NCI-H1436 treated with DMSO at 0.1 percent for 48 hours (cell line): Measurements from ENCODE around the gene TARBP2.
A peak's percentile ranks its signal among the peaks of the same experiment; 100 is the strongest.
"Not testable (repeated sequence)": the region's sequence is repeated elsewhere in the genome, so short reads cannot be mapped to it uniquely, and the experiment has no call there.

ENCODE experiments used
- DNase-seq: peaks from one replicate; lab custom pipeline; 2025; lab: John Stamatoyannopoulos, UW

Gene TARBP2

GRCh38 chr12:53474819-53475218 lies 26.3 kb upstream of the TARBP2 start:
- no peak for DNase-seq

DNA sequence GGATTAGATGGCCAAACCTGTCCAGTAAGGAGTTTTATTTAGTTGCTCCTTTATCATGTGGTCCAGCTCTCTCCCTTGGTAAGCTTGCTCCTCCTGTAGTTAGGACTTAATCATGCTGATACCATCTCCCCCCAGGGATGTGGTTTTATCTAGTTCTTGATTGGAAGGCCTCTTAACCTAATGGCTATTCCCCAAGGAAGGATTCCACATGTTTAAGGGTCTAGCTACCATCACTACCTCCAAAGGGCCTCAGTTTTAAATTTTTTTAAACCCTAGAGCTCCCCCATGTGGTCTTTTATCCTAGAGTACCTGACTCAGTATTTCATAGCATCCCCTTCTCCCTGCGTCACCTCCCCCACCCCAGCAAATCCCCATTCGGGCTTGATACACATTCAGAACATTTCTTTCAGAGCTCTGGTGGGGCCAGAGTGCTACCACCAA lies 24.3 kb upstream of the TARBP2 start:
- DNase-seq = no peak

- no peak for DNase-seq
These were observed 22.2 kb upstream of the TARBP2 start for GRCh38 chr12:53478865-53479264.

DNA sequence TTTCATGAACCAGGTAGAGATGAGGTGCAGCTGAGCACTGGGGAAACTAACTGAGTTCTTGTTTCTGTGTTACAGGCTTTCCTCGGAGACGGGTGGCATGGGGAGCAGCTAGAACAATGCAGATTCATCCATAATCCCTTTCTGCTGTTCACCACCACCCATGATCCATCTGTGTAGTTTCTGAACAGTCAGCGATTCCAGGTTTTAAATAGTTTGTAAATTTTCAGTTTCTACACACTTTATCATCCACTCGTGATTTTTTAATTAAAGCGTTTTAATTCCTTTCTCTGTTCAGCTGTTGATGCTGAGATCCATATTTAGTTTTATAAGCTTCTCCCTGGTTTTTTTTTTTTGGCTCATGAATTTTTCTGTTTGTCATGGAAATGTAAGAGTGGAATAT lies 21.8 kb upstream of the TARBP2 start:
- no peak for DNase-seq

- no peak for DNase-seq
These were observed 20.3 kb upstream of the TARBP2 start for GRCh38 chr12:53480491-53481442.

GRCh38 chr12:53481458-53481857 lies 19.6 kb upstream of the TARBP2 start:
- DNase-seq = not testable (repeated sequence)

DNA sequence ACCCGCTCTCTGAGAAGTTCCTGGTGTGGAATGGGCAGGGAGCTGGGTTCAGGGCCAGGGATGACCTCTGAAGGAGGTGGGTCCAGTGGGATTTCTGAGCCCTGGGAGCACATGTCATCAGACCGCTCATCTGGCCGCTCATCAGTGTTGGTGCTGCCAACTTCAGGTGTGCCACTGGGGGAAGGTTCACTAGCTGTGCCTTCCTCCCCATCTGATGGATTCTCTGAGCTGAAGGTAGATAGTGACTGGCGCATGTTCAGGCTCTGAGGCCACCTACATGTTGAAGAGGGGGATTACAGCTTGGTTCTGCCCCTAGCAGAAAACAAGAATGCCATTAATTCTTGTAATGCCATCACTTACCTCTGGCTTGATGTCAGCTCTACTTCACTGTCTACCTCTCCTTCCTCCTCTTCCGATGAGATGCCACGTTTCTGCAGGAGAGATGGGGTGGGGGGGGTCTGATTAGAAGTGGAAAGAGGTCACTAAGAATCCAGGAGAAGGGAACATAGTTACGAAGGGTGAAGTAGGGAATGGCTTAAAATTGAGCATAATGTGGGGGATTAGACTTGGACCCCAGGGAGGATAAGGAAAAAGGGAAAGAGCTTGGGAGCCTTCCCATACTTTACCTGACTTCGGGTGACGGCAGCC lies 19.0 kb upstream of the TARBP2 start:
- no peak for DNase-seq

GRCh38 chr12:53482626-53483168 lies 18.4 kb upstream of the TARBP2 start:
- no peak for DNase-seq

DNA sequence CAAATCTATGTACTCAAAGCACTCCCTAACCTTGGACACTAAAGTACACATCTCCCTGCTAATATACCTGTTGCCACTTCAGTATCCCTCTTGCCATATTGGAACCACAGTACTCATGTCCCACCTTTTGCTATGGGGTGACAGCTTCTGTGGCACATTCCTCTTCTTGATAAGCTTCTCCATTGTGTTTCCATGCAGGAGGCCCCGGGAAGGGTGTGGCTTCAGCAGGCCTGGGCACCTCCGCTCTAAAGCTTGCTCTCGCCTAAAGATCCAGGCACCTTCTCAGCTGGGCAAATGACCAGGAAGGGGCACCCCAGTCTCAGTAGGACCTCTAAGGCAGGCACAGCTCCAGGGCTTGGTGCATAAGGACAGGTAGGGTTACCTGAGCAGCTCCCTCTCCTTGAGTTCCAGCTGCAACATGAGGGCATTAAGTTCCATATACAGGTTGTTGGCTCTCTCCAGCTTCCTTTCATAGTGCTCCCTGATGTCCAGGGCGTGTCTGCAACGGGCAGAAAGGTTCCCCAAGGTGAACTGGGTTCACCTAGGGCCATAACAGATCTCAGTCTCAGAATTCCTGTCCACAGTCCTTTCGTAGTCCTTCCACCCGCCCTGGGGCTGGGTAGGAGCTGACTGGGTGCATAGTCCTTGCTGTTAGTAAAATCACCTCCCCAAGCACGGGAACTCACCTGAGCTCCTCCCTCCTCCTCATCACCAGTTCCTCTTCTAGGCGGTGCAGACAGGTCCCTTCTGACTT lies 17.7 kb upstream of the TARBP2 start:
- no peak for DNase-seq

- DNase-seq = no peak
These were observed 17.1 kb upstream of the TARBP2 start for GRCh38 chr12:53483979-53484377.

DNA sequence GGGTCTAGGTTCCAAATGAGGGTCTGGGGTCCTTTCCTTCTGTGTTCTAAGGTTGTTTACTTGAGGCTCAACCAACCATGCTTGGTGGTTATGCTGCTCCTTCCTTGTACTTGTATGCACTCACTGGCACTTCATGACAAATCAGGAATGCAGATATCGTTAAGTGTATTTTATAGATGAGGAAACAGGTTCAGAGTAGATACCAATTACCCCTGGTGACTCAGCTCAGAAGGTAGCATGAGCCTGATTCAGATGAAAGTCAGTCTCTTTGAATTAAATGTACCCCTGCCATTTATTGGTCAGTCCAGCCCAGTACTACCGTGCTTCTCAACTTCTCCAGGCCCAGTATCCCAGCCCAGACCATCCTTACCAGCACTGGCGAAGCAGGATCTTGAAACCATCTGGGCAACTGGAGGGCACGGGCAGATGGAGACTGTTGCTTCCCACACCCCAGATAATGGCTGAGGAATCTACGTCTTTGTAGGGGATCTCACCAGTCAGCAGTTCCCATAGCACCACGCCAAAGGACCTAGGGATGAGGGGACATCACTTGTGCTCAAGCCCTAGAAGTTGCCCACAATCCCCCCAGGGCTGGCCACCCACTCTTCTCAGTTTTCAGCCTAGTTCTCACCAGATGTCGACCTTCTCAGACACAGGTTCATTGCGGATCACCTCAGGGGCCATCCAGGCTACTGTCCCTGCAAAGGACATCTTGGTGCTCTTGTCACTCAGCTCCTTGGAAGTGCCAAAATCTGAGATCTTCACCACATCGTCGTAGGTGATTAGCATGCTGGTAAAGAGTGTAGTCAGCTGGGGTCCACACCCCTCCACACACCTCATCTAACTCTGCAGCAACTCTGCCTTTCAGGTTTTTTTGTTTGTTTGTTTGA lies 16.2 kb upstream of the TARBP2 start:
- no peak for DNase-seq

DNA sequence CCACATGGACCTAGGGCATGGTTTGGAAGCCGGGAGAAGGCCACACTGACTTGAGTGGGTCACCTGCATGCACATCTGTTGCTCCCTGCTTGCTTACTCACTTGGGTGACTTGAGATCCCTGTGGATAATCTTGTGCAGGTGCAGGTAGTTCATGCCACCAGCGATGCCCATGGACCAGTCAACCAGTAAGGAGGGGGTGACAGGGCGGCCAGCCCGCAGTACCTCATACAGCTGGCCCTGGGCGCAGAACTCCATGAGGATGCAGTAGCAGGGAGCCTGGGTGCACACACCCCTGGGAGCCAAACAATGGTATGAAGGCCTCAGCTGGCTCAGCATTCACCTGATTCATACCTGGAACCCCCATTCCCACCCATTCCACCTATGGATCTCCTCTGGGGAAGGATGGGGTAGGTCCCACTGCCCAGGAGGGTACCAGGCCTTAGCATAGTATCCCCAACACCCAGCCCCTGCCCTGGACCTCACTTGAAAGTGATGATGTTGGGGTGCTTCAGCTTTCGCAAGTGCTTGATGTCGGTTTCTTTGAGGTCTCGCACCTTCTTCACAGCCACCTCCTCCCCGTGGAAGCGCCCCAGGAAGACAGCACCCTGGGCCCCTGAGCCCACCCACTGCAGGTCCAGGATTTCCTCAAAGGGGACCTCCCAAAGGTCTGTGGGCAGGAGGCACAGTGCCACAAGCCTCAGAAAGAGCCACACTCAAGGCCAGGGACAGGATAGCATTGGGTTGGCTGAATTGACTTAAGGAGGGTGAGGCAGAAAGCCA lies 14.9 kb upstream of the TARBP2 start:
- DNase-seq = no peak

GRCh38 chr12:53486736-53487487 lies 14.2 kb upstream of the TARBP2 start:
- DNase-seq = no peak

DNA sequence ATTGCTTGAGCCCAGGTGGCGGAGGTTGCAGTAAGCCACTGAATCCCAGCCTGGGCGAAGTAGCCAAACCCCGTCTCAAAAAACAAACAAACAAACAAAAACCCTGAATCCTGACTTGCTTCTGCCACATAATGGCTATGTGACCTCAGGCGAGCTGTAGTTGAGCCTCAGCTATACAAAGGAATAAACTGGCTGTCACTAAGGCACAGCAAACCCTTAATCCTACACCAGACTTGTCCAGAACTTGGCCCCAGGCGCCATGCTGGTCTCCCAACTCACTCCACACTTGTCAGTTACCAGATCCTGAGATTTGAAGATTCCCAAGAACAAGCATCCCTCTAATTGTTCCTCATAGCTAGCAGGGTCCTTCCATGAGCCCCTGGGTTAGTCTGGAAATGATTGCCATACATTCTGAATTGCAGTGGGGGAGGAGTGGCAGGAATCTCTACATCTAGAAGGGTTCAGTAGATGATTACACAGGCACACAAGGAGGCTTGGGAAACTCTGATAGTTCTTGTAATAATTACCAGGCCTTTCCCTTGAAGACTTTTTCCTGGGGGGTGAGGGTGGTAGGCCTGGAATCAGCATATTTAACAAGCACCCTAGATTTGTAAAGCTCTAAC lies 11.7 kb upstream of the TARBP2 start:
- DNase-seq = no peak

DNA sequence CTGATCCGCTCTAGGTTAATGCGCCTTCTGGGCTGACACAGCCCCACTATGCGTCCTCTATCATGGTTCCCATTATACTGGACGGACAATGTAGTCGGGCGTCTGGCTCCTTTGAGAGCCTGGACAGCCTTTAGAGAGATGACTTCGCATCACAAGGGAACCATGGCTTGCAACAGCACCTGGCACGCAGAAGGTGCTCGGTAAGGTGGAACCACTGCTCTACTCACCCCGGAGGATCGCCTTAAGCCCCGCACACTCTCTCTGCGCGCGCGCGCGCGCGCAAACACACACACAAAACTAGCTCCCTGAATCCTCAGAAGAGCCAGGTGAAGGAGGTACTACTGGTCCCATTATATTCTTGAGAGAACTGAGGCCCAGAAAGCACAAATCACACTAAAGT lies 8.9 kb upstream of the TARBP2 start:
- DNase-seq = no peak

DNA sequence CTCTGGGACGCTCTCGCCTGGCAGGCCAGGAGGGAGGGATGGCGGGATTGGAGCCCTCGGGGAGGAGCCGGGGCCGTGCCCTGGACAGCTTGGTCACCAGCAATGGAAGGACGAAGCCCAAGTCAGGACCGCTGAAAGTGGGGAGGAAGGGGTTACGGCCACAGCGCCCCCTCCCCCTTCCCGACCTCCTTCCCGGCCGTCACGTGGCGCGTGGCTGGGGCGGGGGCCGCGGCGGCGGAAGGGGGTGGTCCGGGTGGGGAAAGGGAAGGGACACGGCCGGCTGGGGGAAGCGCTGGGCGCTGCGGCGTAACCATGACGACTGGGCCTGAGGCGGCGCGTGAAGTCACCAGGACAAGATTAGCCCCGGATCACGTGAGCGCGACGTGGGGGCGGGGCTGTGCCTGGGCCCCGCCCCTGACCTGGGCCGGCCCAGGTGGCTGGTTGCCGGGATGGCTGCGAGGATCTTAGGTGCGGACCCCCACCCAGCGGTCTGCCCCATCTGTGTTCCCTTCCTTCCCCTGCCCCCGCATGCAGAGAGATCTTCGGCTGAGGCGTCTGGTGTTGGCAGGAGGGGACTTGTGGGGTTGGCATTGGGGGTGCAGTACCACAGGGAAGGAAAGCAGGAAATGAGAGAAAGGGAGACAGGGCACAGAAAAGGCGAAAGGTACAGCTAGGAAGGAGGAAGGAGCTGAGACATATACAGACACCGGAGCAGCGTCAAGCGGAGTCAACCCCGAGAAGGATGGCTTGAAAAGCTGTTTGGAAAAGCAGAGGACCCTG lies 8.1 kb upstream of the TARBP2 start:
- peak; percentile 41 for DNase-seq

DNA sequence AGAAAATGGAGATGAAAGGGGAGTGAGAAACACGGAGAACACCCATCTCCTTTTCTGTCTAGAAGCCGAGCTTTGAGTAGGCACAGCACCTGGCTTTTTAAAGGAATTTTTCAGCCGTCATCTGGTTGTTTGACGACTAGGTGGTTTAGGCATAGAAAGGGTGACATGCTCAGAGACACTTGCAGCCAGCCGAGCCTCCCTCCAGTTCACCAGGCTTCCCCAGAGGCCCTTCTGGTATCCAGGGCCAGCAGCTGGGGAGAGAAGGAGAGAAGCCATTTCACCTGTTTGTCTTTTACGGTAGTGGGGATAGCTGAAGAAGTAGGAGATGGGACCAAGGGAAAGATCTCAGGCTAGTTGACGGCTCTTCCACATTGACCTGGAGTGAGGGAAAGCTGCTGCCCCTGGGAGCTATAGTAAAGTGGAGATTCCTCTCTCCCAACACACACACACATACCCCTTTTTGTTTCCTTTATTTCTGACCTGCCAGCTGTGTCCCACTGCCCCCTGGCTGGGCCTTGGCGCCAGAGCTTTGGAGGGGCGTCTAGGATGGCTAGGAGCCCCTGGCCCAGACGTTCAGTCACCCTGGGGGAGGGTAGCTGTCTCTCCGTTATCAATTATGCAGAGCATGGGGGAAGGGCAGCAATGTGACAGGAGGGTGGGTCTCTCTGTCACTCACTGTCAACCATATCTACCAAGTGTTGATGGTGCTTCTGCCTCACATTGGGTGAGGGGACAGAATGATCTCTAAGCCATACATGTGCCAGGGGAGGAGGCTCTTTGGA lies 7.3 kb upstream of the TARBP2 start:
- DNase-seq = no peak
